WTC11 (cell line): ENCODE measurements around the gene SHROOM2. TPM values are rescaled to one million over a fixed set of nuclear protein-coding genes. Genes with fewer than 3 reads are reported as not detected.

ENCODE experiments used
- ATAC-seq: fragments of 200-7000 bp; cut with Tn5 transposase; 2 replicates; pipeline ENCODE4 v1.10.0; 2021; ENCODE audit warnings: mild to moderate bottlenecking, moderate library complexity
- CTCF ChIA-PET: fragments of 300-600 bp; sonication (Branson Sonifier 250); formaldehyde crosslinking; loops from one replicate; lab custom pipeline; 2021; ENCODE audit warnings: antibody characterized with exemption; lab: Charles Lee
- POLR2A ChIA-PET: fragments of 350-600 bp; sonication (Branson Sonifier 250); formaldehyde crosslinking; loops from one replicate; lab custom pipeline; 2021; ENCODE audit warnings: antibody characterized with exemption; lab: Charles Lee
- DNase-seq: peaks from one replicate; pipeline ENCODE4 v3.0.0; 2021; ENCODE audit warnings: low spot score
- H3K27ac Mint-ChIP-seq: 2 replicates; pipeline ENCODE4 v1.8.0; 2021; ENCODE audit warnings: mixed read lengths
- H3K27me3 Mint-ChIP-seq: 2 replicates; pipeline ENCODE4 v1.8.0; 2021; ENCODE audit warnings: low read depth, mild to moderate bottlenecking, moderate library complexity, mixed read lengths
- H3K36me3 Mint-ChIP-seq: 2 replicates; pipeline ENCODE4 v1.8.0; 2021; ENCODE audit warnings: mixed read lengths
- H3K4me1 Mint-ChIP-seq: 2 replicates; pipeline ENCODE4 v1.8.0; 2022; ENCODE audit warnings: mixed read lengths
- H3K4me3 Mint-ChIP-seq: 2 replicates; pipeline ENCODE4 v1.8.0; 2021; ENCODE audit warnings: mild to moderate bottlenecking, moderate library complexity, mixed read lengths
- H3K9me3 Mint-ChIP-seq: 2 replicates; pipeline ENCODE4 v1.8.0; 2021; ENCODE audit warnings: mixed read lengths
- E2F5 ChIP-seq: sonication (generic); formaldehyde crosslinking; IDR thresholded peaks from 2 replicates; pipeline ENCODE4 v1.8.1; 2022; ENCODE audit warnings: mild to moderate bottlenecking, moderate library complexity, missing genetic modification reagents
- FOXK1 ChIP-seq: sonication (generic); formaldehyde crosslinking; IDR thresholded peaks from 2 replicates; pipeline ENCODE4 v1.8.0; 2022; ENCODE audit warnings: mild to moderate bottlenecking, moderate library complexity, missing genetic modification reagents
- GTF2I ChIP-seq: fragments of 250-450 bp; sonication (Bioruptor Pico); conservative IDR thresholded peaks from 2 replicates; pipeline ENCODE4 v1.4.0; 2021; ENCODE audit warnings: mild to moderate bottlenecking
- HMGA2 ChIP-seq: fragments of 250-450 bp; sonication (Bioruptor Pico); IDR thresholded peaks from 2 replicates; pipeline ENCODE4 v1.4.0; 2021; ENCODE audit warnings: mild to moderate bottlenecking, moderate library complexity
- JUN ChIP-seq: sonication (generic); formaldehyde crosslinking; IDR thresholded peaks from 2 replicates; pipeline ENCODE4 v1.8.0; 2023; ENCODE audit warnings: mild to moderate bottlenecking, missing genetic modification reagents
- MAX ChIP-seq: sonication (generic); formaldehyde crosslinking; IDR thresholded peaks from 2 replicates; pipeline ENCODE4 v1.8.0; 2022; ENCODE audit warnings: mild to moderate bottlenecking, missing genetic modification reagents
- PRDM15 ChIP-seq: sonication (generic); formaldehyde crosslinking; IDR thresholded peaks from 2 replicates; pipeline ENCODE4 v1.8.0; 2022; ENCODE audit warnings: missing genetic modification reagents
- SP1 ChIP-seq: sonication (generic); formaldehyde crosslinking; conservative IDR thresholded peaks from 2 replicates; pipeline ENCODE4 v1.8.1; 2022; ENCODE audit warnings: missing genetic modification reagents
- USF1 ChIP-seq: sonication (generic); formaldehyde crosslinking; IDR thresholded peaks from 2 replicates; pipeline ENCODE4 v1.8.0; 2022; ENCODE audit warnings: mild to moderate bottlenecking, missing genetic modification reagents
- ZNF219 ChIP-seq: sonication (generic); formaldehyde crosslinking; IDR thresholded peaks from 2 replicates; pipeline ENCODE4 v1.8.0; 2023; ENCODE audit warnings: missing genetic modification reagents, mild to moderate bottlenecking, borderline replicate concordance
- ZNF232 ChIP-seq: sonication (generic); formaldehyde crosslinking; IDR thresholded peaks from 2 replicates; pipeline ENCODE4 v1.8.0; 2022; ENCODE audit warnings: mild to moderate bottlenecking, missing genetic modification reagents
- ZNF281 ChIP-seq: sonication (generic); formaldehyde crosslinking; IDR thresholded peaks from 2 replicates; pipeline ENCODE4 v1.8.0; 2023; ENCODE audit warnings: mild to moderate bottlenecking, missing genetic modification reagents
- ZNF532 ChIP-seq: fragments of 250-450 bp; sonication (Bioruptor Pico); IDR thresholded peaks from 2 replicates; pipeline ENCODE4 v1.9.0; 2021; ENCODE audit warnings: mild to moderate bottlenecking, borderline replicate concordance
- total RNA-seq: library from RNA; stranded (reverse); gene quantifications from 3 replicates; pipeline ENCODE4 v1.2.3, GENCODE V29; 2021

Gene SHROOM2
- total RNA-seq, 1 experiment from 2014 or later, result 14.8 TPM

- H3K9me3 Mint-ChIP-seq, result no peaks in the 10 kb centered on the region
- DNase-seq, result peak; percentile 67
- no peaks in the 10 kb centered on the region for H3K36me3 Mint-ChIP-seq
- no peak for TF ChIP-seq E2F5 (CRISPR knock-in tag)
- peak; percentile 12; the same call in 1 of the 2 replicates for TF ChIP-seq MAX (CRISPR knock-in tag)
- TF ChIP-seq GTF2I (CRISPR knock-in tag), result no peak
- no peak for TF ChIP-seq USF1
- no peak for TF ChIP-seq ZNF532 (CRISPR knock-in tag)
- no peak for TF ChIP-seq ZNF281 (CRISPR knock-in tag)
- no peak for TF ChIP-seq ZNF232
- TF ChIP-seq PRDM15, result no peak
- no peak for TF ChIP-seq JUN (CRISPR knock-in tag)
- TF ChIP-seq HMGA2, result no peak
- TF ChIP-seq ZNF219 (CRISPR knock-in tag), result no peak
- 0 out of 2 replicates have a peak, but pooled peaks have one; percentile 32 for TF ChIP-seq FOXK1 (CRISPR knock-in tag)
- TF ChIP-seq SP1 (CRISPR knock-in tag), result peak; percentile 48
- CTCF ChIA-PET, result interaction anchor here (0.7 kb wide), 1 partner anchor 15 kb away, joined by 3 read pairs; no protein-coding TSS in a partner anchor
- H3K4me1 Mint-ChIP-seq, result peaks cover 56% of the 10 kb centered on the region
- ATAC-seq, result peak; percentile 94
- no peaks in the 10 kb centered on the region for H3K27me3 Mint-ChIP-seq
- peak overlapping the region; percentile 53 for H3K4me3 Mint-ChIP-seq
- POLR2A ChIA-PET, result interaction anchor here (0.6 kb wide), 1 partner anchor 46 kb away, joined by 4 read pairs; no protein-coding TSS in a partner anchor
- H3K27ac Mint-ChIP-seq, result peak overlapping the region; percentile 99
Observed at GRCh38 chrX:9927698-9928482, 141.7 kb downstream of the SHROOM2 start.
